ENCODE measurements around the gene ERC2. TPM values are rescaled to one million over a fixed set of nuclear protein-coding genes. Genes with fewer than 3 reads are reported as not detected.

ERC2 gene
- total RNA-seq, 2 experiments from 2014 or later = not detected

DNA sequence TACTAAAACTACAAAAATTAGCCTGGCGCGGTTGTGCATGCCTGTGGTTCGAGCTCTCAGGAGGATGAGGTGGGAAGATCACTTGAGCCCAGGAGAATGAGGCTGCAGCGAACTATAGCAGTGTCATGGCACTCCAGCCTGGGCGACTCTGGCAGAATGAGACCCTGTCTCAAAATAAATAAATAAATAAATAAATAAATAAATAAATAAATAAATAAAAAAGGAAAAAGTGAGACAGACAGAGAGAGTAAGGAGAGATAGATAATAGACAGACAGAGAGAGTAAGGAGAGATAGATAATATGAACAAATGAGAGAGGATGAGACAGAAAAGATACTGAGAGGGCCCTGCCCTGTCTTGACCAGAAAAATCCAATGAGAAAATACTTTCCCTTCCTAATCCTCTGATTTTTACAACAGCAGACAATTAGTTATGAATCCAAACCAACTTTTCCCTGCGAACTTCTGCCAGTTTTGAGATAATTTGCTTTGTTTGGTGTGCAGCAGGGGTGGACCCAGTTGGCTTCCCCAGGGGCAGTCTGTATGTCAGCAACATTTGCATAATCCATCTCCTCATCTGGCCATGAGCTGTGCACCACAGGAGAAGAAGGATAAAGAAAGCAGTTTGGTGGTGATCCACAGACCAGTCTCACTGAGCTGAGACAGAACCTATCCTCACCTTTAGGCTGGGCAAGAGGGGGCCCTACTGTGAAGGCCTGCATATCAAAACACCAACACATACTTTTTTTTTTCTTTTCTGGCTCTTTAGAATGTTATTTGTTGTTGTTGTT is 692.7 kb downstream of the ERC2 start:
- no peak overlapping the region for H3K4me3 Mint-ChIP-seq
- ATAC-seq (ENCODE audit: low read depth) = no peak
- H3K4me1 Mint-ChIP-seq = no peaks in the 10 kb centered on the region
- no peaks in the 10 kb centered on the region for H3K27me3 Mint-ChIP-seq
- POLR2A ChIA-PET = no interaction called here
- no peak for DNase-seq
- H3K9me3 Mint-ChIP-seq = no peaks in the 10 kb centered on the region
- no peaks in the 10 kb centered on the region for H3K36me3 Mint-ChIP-seq
- H3K27ac Mint-ChIP-seq = no peak overlapping the region

GRCh38 chr3:55774856-55775255 is 693.4 kb downstream of the ERC2 start:
- Mint-ChIP-seq H3K4me3 (no peak overlapping the region), H3K4me1 (no peaks in the 10 kb centered on the region), H3K27me3 (no peaks in the 10 kb centered on the region), H3K36me3 (no peaks in the 10 kb centered on the region), H3K27ac (no peak overlapping the region), H3K9me3 (no peaks in the 10 kb centered on the region)
- ATAC-seq (ENCODE audit: low read depth) (no peak), DNase-seq (no peak)
- POLR2A ChIA-PET = no interaction called here

- POLR2A ChIA-PET = no interaction called here
Measured at GRCh38 chr3:55771503-55771902, 696.8 kb downstream of the ERC2 start.

GRCh38 chr3:55770077-55770476 is 698.2 kb downstream of the ERC2 start:
- no peak overlapping the region for H3K4me3 Mint-ChIP-seq
- H3K36me3 Mint-ChIP-seq = no peaks in the 10 kb centered on the region
- DNase-seq (no peak), ATAC-seq (ENCODE audit: low read depth) (no peak)
- no peaks in the 10 kb centered on the region for H3K4me1 Mint-ChIP-seq
- no peaks in the 10 kb centered on the region for H3K27me3 Mint-ChIP-seq
- no peaks in the 10 kb centered on the region for H3K9me3 Mint-ChIP-seq
- POLR2A ChIA-PET = no interaction called here
- no peak overlapping the region for H3K27ac Mint-ChIP-seq

More at GRCh38 chr3:55771503-55771902, 696.8 kb downstream of the ERC2 start:
- H3K4me3 Mint-ChIP-seq = no peak overlapping the region
- no peaks in the 10 kb centered on the region for H3K4me1 Mint-ChIP-seq
- H3K36me3 Mint-ChIP-seq = no peaks in the 10 kb centered on the region
- ATAC-seq (ENCODE audit: low read depth) (no peak), DNase-seq (no peak)
- no peak overlapping the region for H3K27ac Mint-ChIP-seq
- H3K9me3 Mint-ChIP-seq = no peaks in the 10 kb centered on the region
- H3K27me3 Mint-ChIP-seq = no peaks in the 10 kb centered on the region

DNA sequence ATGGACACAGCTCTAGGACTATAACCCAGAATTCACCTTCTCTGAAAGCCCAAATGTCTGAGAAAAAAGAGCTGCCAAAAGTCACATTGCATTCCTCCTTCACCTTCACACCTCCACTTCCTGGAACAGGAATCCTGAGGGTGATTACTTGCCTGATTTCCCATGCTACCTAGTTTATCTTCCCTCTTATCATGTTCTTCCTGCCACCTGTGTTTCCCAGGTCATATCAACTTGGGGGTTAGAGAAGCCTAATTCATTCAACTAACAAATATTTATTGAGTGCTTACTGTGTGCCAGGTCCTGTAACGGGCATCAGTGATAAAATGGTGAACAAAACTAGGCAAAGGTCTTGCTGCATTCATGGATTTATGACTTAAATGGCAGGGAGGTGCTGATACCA is 701.5 kb downstream of the ERC2 start:
- Mint-ChIP-seq H3K36me3 (no peaks in the 10 kb centered on the region), H3K27ac (no peak overlapping the region), H3K27me3 (no peaks in the 10 kb centered on the region), H3K4me1 (no peaks in the 10 kb centered on the region), H3K4me3 (no peak overlapping the region), H3K9me3 (no peaks in the 10 kb centered on the region)
- POLR2A ChIA-PET = no interaction called here
- DNase-seq = no peak
- ATAC-seq (ENCODE audit: low read depth) = no peak

- DNase-seq = no peak
- H3K27me3 Mint-ChIP-seq = no peaks in the 10 kb centered on the region
- no peak for ATAC-seq (ENCODE audit: low read depth)
- POLR2A ChIA-PET = no interaction called here
- H3K36me3 Mint-ChIP-seq = no peaks in the 10 kb centered on the region
- no peak overlapping the region for H3K27ac Mint-ChIP-seq
- H3K9me3 Mint-ChIP-seq = no peaks in the 10 kb centered on the region
- H3K4me3 Mint-ChIP-seq = no peak overlapping the region
- H3K4me1 Mint-ChIP-seq = no peaks in the 10 kb centered on the region
Measured at GRCh38 chr3:55765906-55766701, 702.2 kb downstream of the ERC2 start.

DNA sequence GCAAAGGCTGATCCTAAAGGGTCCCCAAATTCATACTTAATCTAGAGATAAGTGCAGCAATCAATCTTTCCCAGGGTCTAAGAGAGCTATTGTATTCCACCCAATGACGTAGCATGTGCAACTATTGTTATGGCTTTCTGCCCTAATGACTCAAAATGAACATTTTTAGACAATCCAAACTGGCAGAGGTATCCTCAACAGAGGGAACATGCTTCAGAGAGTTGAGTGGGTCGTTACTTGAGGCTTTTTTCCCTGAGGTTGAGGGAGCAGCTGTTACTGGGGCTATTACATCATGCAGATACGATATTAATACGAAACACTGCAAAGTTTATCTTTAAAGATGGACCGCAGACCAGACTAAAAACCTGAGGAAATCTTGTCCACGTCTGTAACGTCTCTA is 702.9 kb downstream of the ERC2 start:
- no peaks in the 10 kb centered on the region for H3K36me3 Mint-ChIP-seq
- no peaks in the 10 kb centered on the region for H3K27me3 Mint-ChIP-seq
- DNase-seq (no peak), ATAC-seq (ENCODE audit: low read depth) (no peak)
- no peaks in the 10 kb centered on the region for H3K4me1 Mint-ChIP-seq
- H3K9me3 Mint-ChIP-seq = no peaks in the 10 kb centered on the region
- POLR2A ChIA-PET = no interaction called here
- no peak overlapping the region for H3K27ac Mint-ChIP-seq
- no peak overlapping the region for H3K4me3 Mint-ChIP-seq

DNA sequence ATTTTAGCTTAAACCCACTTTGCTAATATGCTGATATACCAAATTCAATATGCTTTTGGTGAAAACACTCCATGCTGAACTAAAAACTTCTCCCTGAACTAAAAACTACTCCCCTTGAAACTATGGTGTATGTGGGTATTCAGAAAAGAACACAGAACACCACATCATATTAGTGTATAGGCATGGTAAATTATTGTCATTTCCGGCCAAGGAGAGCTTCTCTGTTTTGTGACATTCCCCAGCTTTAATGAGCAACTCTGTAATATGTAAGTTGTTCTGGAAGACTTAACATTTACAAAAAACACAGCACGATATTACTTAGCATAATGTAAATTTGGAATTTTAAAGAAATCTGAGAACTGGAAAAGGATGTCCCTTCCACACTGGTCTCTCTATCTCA is 711.3 kb downstream of the ERC2 start:
- Mint-ChIP-seq H3K27ac (no peak overlapping the region), H3K36me3 (no peaks in the 10 kb centered on the region), H3K9me3 (no peaks in the 10 kb centered on the region), H3K4me1 (no peaks in the 10 kb centered on the region), H3K4me3 (no peak overlapping the region), H3K27me3 (no peaks in the 10 kb centered on the region)
- no peak for DNase-seq
- ATAC-seq (ENCODE audit: low read depth) = no peak
- POLR2A ChIA-PET = no interaction called here

DNA sequence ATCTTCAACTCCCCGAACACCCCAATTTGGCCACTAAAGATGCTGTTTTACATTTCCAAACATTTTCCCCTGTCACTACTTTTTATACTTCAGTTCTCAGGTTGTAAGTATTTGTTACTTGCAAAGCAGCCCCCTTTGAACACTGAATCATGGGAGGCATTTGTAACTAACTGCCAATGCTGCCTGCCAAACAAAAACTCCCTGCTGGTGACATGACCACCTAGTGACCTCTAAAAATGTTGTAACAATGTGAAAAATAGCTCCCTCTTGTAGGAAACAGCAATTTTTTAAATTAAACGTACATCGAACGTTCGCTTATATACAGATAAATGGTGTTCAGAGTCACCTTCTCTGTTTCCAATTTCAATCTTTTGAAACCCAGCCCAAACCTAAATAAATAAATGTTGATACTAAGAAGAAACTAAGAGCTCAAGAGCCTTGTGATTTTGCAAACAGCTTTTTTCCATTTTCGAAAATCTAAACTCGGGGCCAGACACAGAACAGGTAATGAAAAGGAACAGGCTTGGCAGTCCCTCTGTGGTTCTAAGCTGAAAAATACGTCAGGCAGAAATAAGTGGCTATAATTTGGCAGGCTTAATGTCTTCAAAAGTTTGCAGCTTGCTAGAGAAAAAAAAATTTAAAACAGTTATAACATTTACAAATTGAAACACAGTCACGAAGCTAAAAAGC is 712.6 kb downstream of the ERC2 start:
- no peaks in the 10 kb centered on the region for H3K9me3 Mint-ChIP-seq

DNA sequence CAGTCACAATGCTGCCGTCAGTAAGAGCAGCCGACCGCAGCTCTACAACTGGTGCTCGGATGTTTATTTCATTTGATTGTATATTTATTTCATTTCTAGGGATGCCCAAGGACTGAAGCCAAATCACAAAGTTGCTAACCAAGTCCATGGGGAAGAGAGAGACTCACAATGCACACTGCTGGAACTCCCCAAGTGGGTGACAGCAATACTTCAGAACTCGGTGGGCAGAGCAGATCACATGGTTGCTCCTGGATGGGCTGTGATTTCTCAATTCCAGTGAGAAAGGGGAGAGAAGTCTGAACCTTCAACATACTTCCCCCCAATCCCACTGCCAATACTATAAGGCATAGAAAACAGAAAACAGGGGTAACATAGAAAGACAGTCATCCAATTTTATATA is 715.4 kb downstream of the ERC2 start:
- Mint-ChIP-seq H3K27ac (no peak overlapping the region), H3K4me1 (no peaks in the 10 kb centered on the region), H3K9me3 (no peaks in the 10 kb centered on the region), H3K4me3 (no peak overlapping the region), H3K36me3 (no peaks in the 10 kb centered on the region), H3K27me3 (no peaks in the 10 kb centered on the region)
- no peak for ATAC-seq (ENCODE audit: low read depth)
- POLR2A ChIA-PET = no interaction called here
- no peak for DNase-seq

More for the DNA sequence above, 712.6 kb downstream of the ERC2 start:
- Mint-ChIP-seq H3K27ac (no peak overlapping the region), H3K4me1 (no peaks in the 10 kb centered on the region), H3K36me3 (no peaks in the 10 kb centered on the region), H3K27me3 (no peaks in the 10 kb centered on the region), H3K4me3 (no peak overlapping the region)
- ATAC-seq (ENCODE audit: low read depth) = no peak
- POLR2A ChIA-PET = no interaction called here
- no peak for DNase-seq

DNA sequence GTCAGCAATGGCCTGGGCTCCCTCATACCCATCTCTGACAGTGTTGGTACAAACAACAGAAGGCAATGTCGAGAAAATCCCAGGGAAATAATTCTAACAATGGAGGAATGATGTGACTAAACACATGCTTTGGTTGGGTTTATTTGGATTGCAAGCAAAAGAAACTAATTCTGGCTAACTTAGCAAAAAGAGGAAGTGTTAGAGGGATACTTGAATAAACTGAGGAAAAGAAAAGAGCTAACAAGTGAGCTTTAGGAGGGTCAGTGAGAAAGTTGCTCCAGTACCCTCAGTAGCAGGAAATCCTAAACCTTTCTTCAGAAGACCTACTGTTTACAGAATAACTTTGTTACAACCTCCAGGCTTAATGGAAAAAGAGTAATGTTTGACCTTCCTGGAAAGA is 716.5 kb downstream of the ERC2 start:
- Mint-ChIP-seq H3K9me3 (no peaks in the 10 kb centered on the region), H3K4me1 (no peaks in the 10 kb centered on the region), H3K36me3 (no peaks in the 10 kb centered on the region), H3K4me3 (no peak overlapping the region), H3K27ac (peak overlapping the region; percentile 23), H3K27me3 (no peaks in the 10 kb centered on the region)
- POLR2A ChIA-PET = no interaction called here
- no peak for ATAC-seq (ENCODE audit: low read depth)
- no peak for DNase-seq

DNA sequence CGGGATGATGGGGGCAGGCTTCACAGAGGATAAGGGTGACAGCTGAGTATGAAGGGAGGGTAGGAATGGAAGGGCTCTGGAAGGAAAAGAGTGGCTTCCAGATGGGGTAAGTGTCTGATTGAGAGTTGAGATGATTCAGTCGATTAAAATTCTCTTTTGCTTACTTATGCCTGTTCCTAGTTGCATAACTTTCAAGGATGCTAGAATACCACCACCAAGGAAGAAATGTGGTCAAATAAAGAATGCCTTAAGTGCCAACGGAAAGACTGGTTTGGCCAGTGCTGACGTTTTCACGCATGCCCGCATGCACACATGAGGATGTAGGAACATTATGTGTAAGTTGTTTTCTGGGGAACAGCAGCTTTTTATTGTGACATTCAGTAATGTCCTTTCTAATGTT is 717.7 kb downstream of the ERC2 start:
- H3K36me3 Mint-ChIP-seq = no peaks in the 10 kb centered on the region
- DNase-seq = no peak
- POLR2A ChIA-PET = no interaction called here
- no peaks in the 10 kb centered on the region for H3K4me1 Mint-ChIP-seq
- H3K4me3 Mint-ChIP-seq = no peak overlapping the region
- ATAC-seq (ENCODE audit: low read depth) = no peak
- peaks cover 3% of the 10 kb centered on the region for H3K27me3 Mint-ChIP-seq
- no peak overlapping the region for H3K27ac Mint-ChIP-seq
- H3K9me3 Mint-ChIP-seq = no peaks in the 10 kb centered on the region

- Mint-ChIP-seq H3K9me3 (no peaks in the 10 kb centered on the region), H3K4me1 (no peaks in the 10 kb centered on the region), H3K27me3 (peaks cover 3% of the 10 kb centered on the region), H3K36me3 (no peaks in the 10 kb centered on the region), H3K4me3 (no peak overlapping the region), H3K27ac (no peak overlapping the region)
- POLR2A ChIA-PET = no interaction called here
- no peak for DNase-seq
- no peak for ATAC-seq (ENCODE audit: low read depth)
Measured at GRCh38 chr3:55749036-55749435, 719.2 kb downstream of the ERC2 start.

All from activated naive CD8-positive, alpha-beta T cell treated with anti-CD3 and anti-CD28 coated beads, Interleukin-2, amount 10 ng/mL, durations not matched to agents 7 days and 5 days (primary cell).